SK-N-SH treated with all-trans-retinoic acid at 6 μM for 48 hours (cell line): ENCODE data around the gene MRPL11.
A peak's percentile ranks its signal among the peaks of the same experiment; 100 is the strongest.

Experiments used
- ATAC-seq: fragments of 200-7000 bp; cut with Tn5 transposase; 3 replicates; pipeline ENCODE4 v1.9.1; 2020; ENCODE audit warnings: mild to moderate bottlenecking, moderate library complexity
- ARNTL ChIP-seq: fragments of 450-650 bp; formaldehyde crosslinking; IDR thresholded peaks from 2 replicates; pipeline ENCODE4 v1.5.0; 2020; ENCODE audit warnings: low read depth, mild to moderate bottlenecking, moderate library complexity, borderline replicate concordance
- BACH2 ChIP-seq: fragments of 250-450 bp; sonication (Bioruptor Pico); IDR thresholded peaks from 2 replicates; pipeline ENCODE4 v1.9.0; 2021; ENCODE audit warnings: mild to moderate bottlenecking, borderline replicate concordance
- CSDC2 ChIP-seq: fragments of 250-450 bp; sonication (Bioruptor Pico); IDR thresholded peaks from 2 replicates; pipeline ENCODE4 v1.5.0; 2020; ENCODE audit warnings: mild to moderate bottlenecking, moderate library complexity
- ISL1 ChIP-seq: fragments of 250-450 bp; sonication (Bioruptor Pico); IDR thresholded peaks from 2 replicates; pipeline ENCODE4 v2.1.2; 2022; ENCODE audit warnings: mild to moderate bottlenecking, moderate library complexity
- PPARA ChIP-seq: fragments of 250-450 bp; sonication (Bioruptor Pico); IDR thresholded peaks from 2 replicates; pipeline ENCODE4 v1.5.0; 2020; ENCODE audit warnings: mild to moderate bottlenecking, borderline replicate concordance
- SNAI2 ChIP-seq: fragments of 250-450 bp; sonication (Bioruptor Pico); IDR thresholded peaks from 2 replicates; pipeline ENCODE4 v1.5.0; 2020; ENCODE audit warnings: mild to moderate bottlenecking, moderate library complexity
- TCF4 ChIP-seq: fragments of 250-450 bp; sonication (Bioruptor Pico); IDR thresholded peaks from 2 replicates; pipeline ENCODE4 v1.8.0; 2021; ENCODE audit warnings: mild to moderate bottlenecking, moderate library complexity, borderline replicate concordance
- ZC3H10 ChIP-seq: fragments of 250-450 bp; sonication (Bioruptor Pico); IDR thresholded peaks from 2 replicates; pipeline ENCODE4 v1.5.1; 2021; ENCODE audit warnings: mild to moderate bottlenecking, moderate library complexity
- ZFP3 ChIP-seq: fragments of 250-450 bp; sonication (Bioruptor Pico); IDR thresholded peaks from 2 replicates; pipeline ENCODE4 v1.5.0; 2020; ENCODE audit warnings: mild to moderate bottlenecking, moderate library complexity
- ZFP30 ChIP-seq: fragments of 450-650 bp; formaldehyde crosslinking; IDR thresholded peaks from 2 replicates; pipeline ENCODE4 v1.5.0; 2022; ENCODE audit warnings: mild to moderate bottlenecking, moderate library complexity
- ZNF70 ChIP-seq: fragments of 450-650 bp; formaldehyde crosslinking; IDR thresholded peaks from 2 replicates; pipeline ENCODE4 v1.5.0; 2020; ENCODE audit warnings: mild to moderate bottlenecking, moderate library complexity
- ZNF8 ChIP-seq: fragments of 450-650 bp; formaldehyde crosslinking; IDR thresholded peaks from 2 replicates; pipeline ENCODE4 v1.5.0; 2020; ENCODE audit warnings: mild to moderate bottlenecking, moderate library complexity
- TF ChIP-seq, protein P1 (sequence below): fragments of 250-450 bp; sonication (Bioruptor Pico); IDR thresholded peaks from 2 replicates; pipeline ENCODE4 v1.5.0; 2020; ENCODE audit warnings: mild to moderate bottlenecking, moderate library complexity
- TF ChIP-seq, protein P2 (sequence below): fragments of 250-450 bp; sonication (Bioruptor Pico); IDR thresholded peaks from 2 replicates; pipeline ENCODE4 v1.8.0; 2021; ENCODE audit warnings: low read depth, mild to moderate bottlenecking, moderate library complexity, borderline replicate concordance
- TF ChIP-seq, protein P3 (sequence below): fragments of 250-450 bp; sonication (Bioruptor Pico); IDR thresholded peaks from 2 replicates; pipeline ENCODE4 v1.5.1; 2021; ENCODE audit warnings: mild to moderate bottlenecking, moderate library complexity
- TF ChIP-seq, protein P4 (sequence below): fragments of 250-450 bp; sonication (Bioruptor Pico); IDR thresholded peaks from 2 replicates; pipeline ENCODE4 v1.5.1; 2020; ENCODE audit warnings: low read depth, mild to moderate bottlenecking, moderate library complexity
- TF ChIP-seq, protein P5 (sequence below): fragments of 250-450 bp; sonication (Bioruptor Pico); IDR thresholded peaks from 2 replicates; pipeline ENCODE4 v1.8.0; 2020; ENCODE audit warnings: mild to moderate bottlenecking, moderate library complexity, borderline replicate concordance

MRPL11 gene

DNA sequence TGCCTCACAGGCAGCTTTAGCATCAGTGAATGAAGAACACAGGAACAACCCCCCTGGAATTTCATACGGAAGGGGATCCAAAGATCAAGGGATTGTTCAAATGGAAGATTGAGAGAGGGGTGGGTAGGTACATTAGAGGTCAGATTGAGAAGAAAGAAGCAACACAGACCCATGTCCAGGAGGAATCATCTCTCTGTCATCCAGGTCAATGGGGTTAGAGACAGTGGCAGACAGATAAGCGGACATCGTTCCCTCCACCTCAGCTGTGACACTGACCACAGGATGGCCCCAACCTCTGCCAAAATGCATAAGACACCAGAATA, 19.7 kb downstream of the MRPL11 start (continued):
- TF ChIP-seq ARNTL (CRISPR knock-in tag) = no peak
- no peak for TF ChIP-seq CSDC2
- TF ChIP-seq ZNF70 (CRISPR knock-in tag) = no peak

DNA sequence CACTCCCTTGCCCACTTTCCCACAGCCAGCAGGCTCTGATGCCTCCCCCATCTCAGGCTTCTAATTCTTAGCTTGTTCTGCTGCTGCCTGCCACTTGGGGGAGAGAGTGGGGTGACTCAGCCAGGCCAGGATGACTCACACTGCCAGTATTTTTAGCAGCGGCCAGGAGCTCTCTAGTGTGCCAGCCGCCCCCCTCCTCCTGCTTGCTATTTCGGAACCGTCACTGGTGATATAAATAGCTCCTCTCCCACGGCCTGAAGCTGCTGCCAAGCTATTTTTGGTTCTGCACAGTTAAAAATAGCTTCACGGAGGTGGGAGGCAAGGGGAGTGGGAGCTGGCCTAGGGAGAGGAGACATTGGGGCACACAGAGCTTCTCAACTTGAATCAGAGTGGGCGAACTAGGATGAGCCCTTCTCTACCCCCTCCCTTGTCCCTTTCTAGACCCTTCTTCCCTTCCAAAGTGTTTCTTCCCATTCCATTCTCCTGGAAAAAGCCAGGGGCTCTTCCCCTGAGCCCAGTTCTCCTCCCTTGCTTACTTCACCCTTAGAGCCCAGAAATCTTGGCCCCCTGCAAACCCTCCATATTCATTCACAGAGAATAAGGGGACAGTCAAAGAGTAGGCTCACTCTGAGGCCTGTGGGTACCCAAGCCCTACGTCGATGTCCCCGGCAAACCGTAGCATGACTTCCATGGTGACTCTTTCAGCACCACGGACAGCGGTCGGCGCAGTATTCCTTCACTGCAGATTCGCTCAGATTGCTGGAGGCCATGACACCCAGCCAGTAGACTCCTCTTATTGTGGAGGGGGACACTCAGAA, 20.3 kb downstream of the MRPL11 start:
- peak; percentile 54; the same call in 1 of the 2 replicates for TF ChIP-seq SNAI2 (CRISPR knock-in tag)
- TF ChIP-seq, protein P1, sequence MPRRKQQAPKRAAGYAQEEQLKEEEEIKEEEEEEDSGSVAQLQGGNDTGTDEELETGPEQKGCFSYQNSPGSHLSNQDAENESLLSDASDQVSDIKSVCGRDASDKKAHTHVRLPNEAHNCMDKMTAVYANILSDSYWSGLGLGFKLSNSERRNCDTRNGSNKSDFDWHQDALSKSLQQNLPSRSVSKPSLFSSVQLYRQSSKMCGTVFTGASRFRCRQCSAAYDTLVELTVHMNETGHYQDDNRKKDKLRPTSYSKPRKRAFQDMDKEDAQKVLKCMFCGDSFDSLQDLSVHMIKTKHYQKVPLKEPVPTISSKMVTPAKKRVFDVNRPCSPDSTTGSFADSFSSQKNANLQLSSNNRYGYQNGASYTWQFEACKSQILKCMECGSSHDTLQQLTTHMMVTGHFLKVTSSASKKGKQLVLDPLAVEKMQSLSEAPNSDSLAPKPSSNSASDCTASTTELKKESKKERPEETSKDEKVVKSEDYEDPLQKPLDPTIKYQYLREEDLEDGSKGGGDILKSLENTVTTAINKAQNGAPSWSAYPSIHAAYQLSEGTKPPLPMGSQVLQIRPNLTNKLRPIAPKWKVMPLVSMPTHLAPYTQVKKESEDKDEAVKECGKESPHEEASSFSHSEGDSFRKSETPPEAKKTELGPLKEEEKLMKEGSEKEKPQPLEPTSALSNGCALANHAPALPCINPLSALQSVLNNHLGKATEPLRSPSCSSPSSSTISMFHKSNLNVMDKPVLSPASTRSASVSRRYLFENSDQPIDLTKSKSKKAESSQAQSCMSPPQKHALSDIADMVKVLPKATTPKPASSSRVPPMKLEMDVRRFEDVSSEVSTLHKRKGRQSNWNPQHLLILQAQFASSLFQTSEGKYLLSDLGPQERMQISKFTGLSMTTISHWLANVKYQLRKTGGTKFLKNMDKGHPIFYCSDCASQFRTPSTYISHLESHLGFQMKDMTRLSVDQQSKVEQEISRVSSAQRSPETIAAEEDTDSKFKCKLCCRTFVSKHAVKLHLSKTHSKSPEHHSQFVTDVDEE = no peak
- ATAC-seq = peak; percentile 95

DNA sequence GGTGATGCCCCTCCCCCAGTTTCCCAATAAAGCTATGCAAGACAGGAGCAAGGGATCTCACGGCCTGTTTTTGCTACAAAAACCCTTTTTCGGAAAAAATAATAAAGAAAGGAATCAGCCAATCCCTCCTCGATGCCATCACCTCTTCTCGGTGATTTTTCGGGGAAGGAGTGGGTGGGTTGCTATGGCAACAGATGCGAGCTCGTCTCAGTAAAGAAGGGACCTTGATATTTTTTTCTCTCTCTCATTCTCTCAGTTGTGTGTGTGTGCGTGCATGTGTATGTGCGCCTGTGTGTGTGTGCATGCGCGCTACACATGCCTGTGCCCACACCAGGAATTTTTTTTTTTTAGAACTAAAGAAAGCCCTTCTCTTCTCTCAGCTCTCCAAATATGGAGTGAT, 21.6 kb downstream of the MRPL11 start:
- no peak for ATAC-seq

DNA sequence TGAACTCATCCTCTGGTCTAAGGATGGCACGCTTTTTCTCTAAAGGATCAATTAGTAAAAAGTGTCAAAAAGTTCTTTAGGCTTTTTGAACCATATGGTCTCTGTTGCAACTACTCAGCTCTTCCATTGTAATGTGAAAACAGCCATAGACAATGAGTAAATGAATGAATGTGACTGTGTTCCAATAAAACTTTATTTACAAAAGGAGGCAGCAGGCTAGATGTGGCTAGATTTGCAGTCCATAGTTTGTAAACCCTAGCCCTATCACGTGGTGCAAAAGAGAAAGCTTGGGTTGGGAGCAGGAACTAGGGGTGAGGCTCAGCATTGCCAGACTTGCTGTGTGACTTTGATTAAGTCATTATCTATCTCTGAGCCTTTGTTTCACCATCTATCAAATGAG, 23.2 kb downstream of the MRPL11 start:
- TF ChIP-seq CSDC2 (no peak), PPARA (no peak), ZC3H10 (CRISPR knock-in tag) (no peak), ARNTL (CRISPR knock-in tag) (no peak), ZNF8 (CRISPR knock-in tag) (no peak), TCF4 (CRISPR knock-in tag) (no peak)
- TF ChIP-seq, protein P2, sequence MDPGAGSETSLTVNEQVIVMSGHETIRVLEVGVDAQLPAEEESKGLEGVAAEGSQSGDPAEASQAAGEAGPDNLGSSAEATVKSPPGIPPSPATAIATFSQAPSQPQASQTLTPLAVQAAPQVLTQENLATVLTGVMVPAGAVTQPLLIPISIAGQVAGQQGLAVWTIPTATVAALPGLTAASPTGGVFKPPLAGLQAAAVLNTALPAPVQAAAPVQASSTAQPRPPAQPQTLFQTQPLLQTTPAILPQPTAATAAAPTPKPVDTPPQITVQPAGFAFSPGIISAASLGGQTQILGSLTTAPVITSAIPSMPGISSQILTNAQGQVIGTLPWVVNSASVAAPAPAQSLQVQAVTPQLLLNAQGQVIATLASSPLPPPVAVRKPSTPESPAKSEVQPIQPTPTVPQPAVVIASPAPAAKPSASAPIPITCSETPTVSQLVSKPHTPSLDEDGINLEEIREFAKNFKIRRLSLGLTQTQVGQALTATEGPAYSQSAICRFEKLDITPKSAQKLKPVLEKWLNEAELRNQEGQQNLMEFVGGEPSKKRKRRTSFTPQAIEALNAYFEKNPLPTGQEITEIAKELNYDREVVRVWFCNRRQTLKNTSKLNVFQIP = no peak
- TF ChIP-seq, all 23 proteins: peak for 0
- no peak for ATAC-seq

More for the DNA sequence above, 21.6 kb downstream of the MRPL11 start:
- TF ChIP-seq, protein P3, sequence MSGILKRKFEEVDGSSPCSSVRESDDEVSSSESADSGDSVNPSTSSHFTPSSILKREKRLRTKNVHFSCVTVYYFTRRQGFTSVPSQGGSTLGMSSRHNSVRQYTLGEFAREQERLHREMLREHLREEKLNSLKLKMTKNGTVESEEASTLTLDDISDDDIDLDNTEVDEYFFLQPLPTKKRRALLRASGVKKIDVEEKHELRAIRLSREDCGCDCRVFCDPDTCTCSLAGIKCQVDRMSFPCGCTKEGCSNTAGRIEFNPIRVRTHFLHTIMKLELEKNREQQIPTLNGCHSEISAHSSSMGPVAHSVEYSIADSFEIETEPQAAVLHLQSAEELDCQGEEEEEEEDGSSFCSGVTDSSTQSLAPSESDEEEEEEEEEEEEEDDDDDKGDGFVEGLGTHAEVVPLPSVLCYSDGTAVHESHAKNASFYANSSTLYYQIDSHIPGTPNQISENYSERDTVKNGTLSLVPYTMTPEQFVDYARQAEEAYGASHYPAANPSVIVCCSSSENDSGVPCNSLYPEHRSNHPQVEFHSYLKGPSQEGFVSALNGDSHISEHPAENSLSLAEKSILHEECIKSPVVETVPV (CRISPR knock-in tag) = no peak
- no peak for TF ChIP-seq ZFP3 (CRISPR knock-in tag)
- no peak for TF ChIP-seq ISL1 (CRISPR knock-in tag)
- TF ChIP-seq, protein P4, sequence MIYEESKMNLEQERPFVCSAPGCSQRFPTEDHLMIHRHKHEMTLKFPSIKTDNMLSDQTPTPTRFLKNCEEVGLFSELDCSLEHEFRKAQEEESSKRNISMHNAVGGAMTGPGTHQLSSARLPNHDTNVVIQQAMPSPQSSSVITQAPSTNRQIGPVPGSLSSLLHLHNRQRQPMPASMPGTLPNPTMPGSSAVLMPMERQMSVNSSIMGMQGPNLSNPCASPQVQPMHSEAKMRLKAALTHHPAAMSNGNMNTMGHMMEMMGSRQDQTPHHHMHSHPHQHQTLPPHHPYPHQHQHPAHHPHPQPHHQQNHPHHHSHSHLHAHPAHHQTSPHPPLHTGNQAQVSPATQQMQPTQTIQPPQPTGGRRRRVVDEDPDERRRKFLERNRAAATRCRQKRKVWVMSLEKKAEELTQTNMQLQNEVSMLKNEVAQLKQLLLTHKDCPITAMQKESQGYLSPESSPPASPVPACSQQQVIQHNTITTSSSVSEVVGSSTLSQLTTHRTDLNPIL (CRISPR knock-in tag) = no peak
- TF ChIP-seq ZC3H10 (CRISPR knock-in tag) = no peak
- TF ChIP-seq ZNF70 (CRISPR knock-in tag) = no peak
- TF ChIP-seq ZFP30 (CRISPR knock-in tag) = no peak
- no peak for TF ChIP-seq BACH2 (CRISPR knock-in tag)
- TF ChIP-seq ARNTL (CRISPR knock-in tag) = no peak
- TF ChIP-seq, protein P5, sequence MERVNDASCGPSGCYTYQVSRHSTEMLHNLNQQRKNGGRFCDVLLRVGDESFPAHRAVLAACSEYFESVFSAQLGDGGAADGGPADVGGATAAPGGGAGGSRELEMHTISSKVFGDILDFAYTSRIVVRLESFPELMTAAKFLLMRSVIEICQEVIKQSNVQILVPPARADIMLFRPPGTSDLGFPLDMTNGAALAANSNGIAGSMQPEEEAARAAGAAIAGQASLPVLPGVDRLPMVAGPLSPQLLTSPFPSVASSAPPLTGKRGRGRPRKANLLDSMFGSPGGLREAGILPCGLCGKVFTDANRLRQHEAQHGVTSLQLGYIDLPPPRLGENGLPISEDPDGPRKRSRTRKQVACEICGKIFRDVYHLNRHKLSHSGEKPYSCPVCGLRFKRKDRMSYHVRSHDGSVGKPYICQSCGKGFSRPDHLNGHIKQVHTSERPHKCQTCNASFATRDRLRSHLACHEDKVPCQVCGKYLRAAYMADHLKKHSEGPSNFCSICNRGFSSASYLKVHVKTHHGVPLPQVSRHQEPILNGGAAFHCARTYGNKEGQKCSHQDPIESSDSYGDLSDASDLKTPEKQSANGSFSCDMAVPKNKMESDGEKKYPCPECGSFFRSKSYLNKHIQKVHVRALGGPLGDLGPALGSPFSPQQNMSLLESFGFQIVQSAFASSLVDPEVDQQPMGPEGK (CRISPR knock-in tag) = no peak
- TF ChIP-seq, all 23 proteins: peak for 0
